ENCODE results near the gene NUTF2.

The NUTF2 gene

GRCh38 chr16:67892899-67893742 lies 46.4 kb downstream of the NUTF2 start, which contains the start of gene PSKH1 (continued):
- TF ChIP-seq ZBTB6 (tag by site-specific recombination; IDR thresholded peaks at IDR 0.05), result no peak
- peak; percentile 84 for TF ChIP-seq YY2 (tag by site-specific recombination; IDR thresholded peaks at IDR 0.05)
- no peak for TF ChIP-seq ZBTB8A (tag by site-specific recombination; IDR thresholded peaks at IDR 0.05)
- TF ChIP-seq ZNF433 (tag by site-specific recombination; IDR thresholded peaks at IDR 0.05; ENCODE audit: low read depth), result no peak
- TF ChIP-seq ZNF362 (tag by site-specific recombination; IDR thresholded peaks at IDR 0.05), result no peak
- no peak for TF ChIP-seq ZNF174 (tag by site-specific recombination; IDR thresholded peaks at IDR 0.05)
- TF ChIP-seq PRDM4 (tag by site-specific recombination; IDR thresholded peaks at IDR 0.05), result peak; percentile 17; the same call in 1 of the 2 replicates
- TF ChIP-seq ZXDB (tag by site-specific recombination; IDR thresholded peaks at IDR 0.05), result no peak
- no peak for TF ChIP-seq ZNF169 (tag by site-specific recombination; IDR thresholded peaks at IDR 0.05)
- no peak for TF ChIP-seq ZNF350 (tag by site-specific recombination; IDR thresholded peaks at IDR 0.05)
- TF ChIP-seq FEZF1 (tag by site-specific recombination; IDR thresholded peaks at IDR 0.05), result no peak
- peak; percentile 27; the same call in 1 of the 2 replicates for TF ChIP-seq CTCF (tag by site-specific recombination; IDR thresholded peaks at IDR 0.05)
- no peak for TF ChIP-seq BCL6B (tag by site-specific recombination; IDR thresholded peaks at IDR 0.05)
- TF ChIP-seq ZNF660 (tag by site-specific recombination; IDR thresholded peaks at IDR 0.05), result peak; percentile 65
- no peak for TF ChIP-seq SCRT2 (tag by site-specific recombination; IDR thresholded peaks at IDR 0.05)
- no peak for TF ChIP-seq ZNF311 (tag by site-specific recombination; IDR thresholded peaks at IDR 0.05; ENCODE audit: borderline replicate concordance)
- TF ChIP-seq ZNF571 (tag by site-specific recombination; IDR thresholded peaks at IDR 0.05), result no peak
- TF ChIP-seq KLF9 (tag by site-specific recombination; IDR thresholded peaks at IDR 0.05; ENCODE audit: low read depth), result peak; percentile 33; the same call in 1 of the 2 replicates
- TF ChIP-seq YY1 (tag by site-specific recombination; IDR thresholded peaks at IDR 0.05), result peak; percentile 87
- no peak for TF ChIP-seq ZNF394 (tag by site-specific recombination; IDR thresholded peaks at IDR 0.05; ENCODE audit: borderline replicate concordance)
- no peak for TF ChIP-seq ZFP37 (tag by site-specific recombination; IDR thresholded peaks at IDR 0.05)
- no peak for TF ChIP-seq HOXD13 (CRISPR knock-in tag; IDR thresholded peaks at IDR 0.05; ENCODE audit: borderline replicate concordance)
- TF ChIP-seq PRDM2 (tag by site-specific recombination; IDR thresholded peaks at IDR 0.05; ENCODE audit: borderline replicate concordance), result no peak
- TF ChIP-seq ZSCAN30 (tag by site-specific recombination; IDR thresholded peaks at IDR 0.05), result no peak
- no peak for TF ChIP-seq ZNF302 (tag by site-specific recombination; IDR thresholded peaks at IDR 0.05; ENCODE audit: low read depth)
